GM19025 (cell line): ENCODE measurements around the gene MAML3.
"Not testable (repeated sequence)": the region's sequence is repeated elsewhere in the genome, so short reads cannot be mapped to it uniquely, and the experiment has no call there.

ENCODE experiments used
- ATAC-seq: cut with Tn5 transposase; IDR thresholded peaks from one replicate; pipeline ENCODE4 v1.9.1; 2021; ENCODE audit warnings: mild to moderate bottlenecking, low read depth, moderate library complexity; ENCODE audit not compliant: unreplicated experiment

Gene MAML3

DNA sequence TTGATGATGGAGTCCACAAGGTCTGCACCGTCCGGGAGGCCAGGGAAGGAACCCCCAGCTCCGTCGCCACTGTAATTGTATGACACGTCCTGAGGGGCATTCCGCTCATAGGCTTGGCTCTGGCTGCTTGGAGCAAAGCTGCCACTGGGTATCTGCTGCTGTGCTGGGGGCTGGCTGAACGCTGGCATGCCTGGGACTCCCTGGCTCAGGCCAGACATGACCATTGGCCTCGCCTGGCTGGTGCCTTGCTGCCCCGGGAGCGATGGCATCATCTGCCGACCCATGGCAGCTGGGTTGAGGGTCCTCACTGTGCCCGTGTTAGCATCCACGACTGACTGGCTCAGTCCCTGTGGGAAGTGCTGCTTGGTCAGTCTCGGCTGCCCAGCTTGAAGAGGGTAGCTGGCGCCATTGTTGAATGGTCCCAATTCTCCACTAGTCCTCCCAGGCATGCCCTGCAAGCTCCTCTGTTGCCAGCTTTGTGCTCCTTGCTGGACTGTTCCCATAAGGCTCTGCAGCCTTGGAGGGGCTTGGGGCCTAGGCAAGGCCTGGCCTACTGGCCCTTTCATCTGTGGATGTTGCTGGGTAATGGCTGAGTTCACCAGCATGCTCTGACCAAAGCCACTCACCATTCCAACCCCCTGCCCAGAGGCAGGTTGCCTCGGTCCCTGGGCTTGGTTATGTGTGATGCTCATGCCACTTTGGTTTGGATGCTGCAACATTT is 434.4 kb downstream of the MAML3 start:
- no peak for ATAC-seq

DNA sequence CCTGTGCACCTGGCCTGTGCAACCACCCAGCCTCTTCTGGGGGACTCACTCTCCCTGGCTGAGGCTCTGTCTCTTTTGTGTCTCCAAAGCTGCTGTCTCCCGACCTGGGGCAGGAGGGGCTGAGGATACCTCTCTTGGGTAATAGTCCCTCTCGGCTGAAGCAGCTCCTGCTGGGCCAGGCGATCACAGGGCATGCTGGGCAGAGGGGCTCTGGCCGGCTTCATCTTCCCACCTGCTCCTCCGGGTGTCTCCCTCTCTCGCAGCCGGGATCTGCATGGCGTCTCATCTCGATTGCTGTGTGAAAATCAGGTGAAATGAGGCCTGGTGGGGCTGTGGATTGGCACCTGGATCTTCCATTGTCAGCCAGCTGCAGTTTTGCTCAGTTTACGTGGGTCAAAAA is 435.2 kb downstream of the MAML3 start:
- no peak for ATAC-seq

DNA sequence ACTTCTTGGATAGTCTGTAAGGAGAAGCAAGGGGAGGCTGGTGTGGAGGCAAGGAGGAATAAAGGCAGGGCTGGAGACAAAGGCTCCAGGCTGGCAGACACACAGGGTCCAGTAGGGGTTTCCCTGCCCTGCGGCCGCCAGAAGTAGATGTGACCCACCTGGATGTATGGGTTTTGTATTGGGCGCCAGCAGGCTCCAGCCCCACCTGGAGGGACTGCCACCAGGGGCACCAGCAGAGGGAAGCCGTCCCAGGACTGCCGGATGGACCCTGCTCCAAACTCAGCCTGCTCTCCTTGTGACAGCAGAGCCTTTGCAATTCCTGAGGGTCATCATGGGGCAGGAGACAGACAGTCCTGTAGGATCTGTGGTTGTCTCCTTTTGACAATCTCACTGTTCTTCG is 435.6 kb downstream of the MAML3 start:
- ATAC-seq, result no peak

DNA sequence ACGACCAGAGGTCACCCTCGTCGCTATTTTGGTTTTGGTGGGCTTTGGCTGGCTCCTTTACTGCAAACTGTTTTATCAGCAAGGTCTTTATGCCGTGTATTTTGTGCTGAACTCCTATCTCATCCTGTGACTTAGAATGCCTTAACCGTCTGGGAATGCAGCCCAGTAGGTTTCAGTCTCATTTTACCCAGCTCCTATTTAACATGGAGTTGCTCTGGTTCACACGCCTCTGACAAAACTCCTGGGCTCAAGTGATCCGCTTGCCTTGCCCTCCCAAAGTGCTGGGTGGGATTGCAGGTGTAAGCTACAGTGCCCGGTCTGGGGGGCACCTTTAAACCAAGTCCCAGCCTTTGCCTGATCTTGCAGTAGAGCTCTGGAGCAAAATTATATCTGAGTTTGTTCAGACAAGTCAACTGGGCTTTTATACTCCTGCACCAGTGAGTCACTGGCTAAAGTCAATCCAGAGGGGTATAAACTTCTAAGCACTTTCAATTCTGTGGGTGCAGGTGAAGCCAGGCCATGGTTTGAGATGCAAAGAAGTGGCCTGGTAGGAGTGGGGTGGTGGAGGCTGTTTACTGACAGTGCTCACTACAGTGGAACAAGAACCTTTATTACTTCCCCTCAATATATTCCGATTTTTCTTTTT is 438.1 kb downstream of the MAML3 start:
- no peak for ATAC-seq

- no peak for ATAC-seq
Measured at GRCh38 chr4:139712882-139713281, 441.1 kb downstream of the MAML3 start.

DNA sequence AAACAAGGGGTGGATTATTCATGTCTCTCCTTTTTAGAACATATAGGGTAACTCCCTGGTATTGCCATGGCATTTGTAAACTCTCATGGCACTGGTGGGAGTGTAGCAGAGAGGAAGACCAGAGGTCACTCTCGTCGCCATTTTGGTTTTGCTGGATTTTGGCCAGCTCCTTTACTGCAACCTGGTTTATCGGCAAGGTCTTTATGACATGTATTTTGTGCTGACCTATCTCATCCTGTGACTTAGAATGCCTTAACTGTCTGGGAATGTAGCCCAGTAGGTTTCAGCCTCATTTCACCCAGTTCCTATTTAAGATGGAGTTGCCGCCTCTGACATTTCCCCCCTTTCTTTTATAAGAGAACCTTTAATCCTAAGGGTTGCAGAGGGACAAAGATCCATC is 442.5 kb downstream of the MAML3 start:
- no peak for ATAC-seq

DNA sequence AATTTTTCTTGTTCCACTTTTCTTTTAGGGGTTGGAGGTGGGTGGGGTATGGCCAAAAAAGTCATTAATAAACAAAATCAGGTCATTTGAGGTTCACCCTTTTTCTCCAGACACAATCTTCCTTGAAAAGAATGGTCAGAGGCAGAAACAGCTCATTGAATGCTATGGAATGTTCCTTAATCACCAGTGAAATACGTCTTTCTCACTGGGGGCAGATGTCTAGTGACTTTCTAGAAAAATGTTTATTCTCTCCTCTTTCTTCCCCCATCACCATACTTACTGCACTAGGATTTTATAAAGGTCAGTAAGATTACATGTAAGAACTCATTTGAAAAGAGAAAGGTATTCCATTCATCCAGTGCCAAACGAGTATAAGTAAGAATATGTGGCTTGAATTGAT is 443.9 kb downstream of the MAML3 start:
- ATAC-seq, result no peak

GRCh38 chr4:139709660-139710059 is 444.3 kb downstream of the MAML3 start:
- no peak for ATAC-seq

- no peak for ATAC-seq
Measured at GRCh38 chr4:139704915-139705485, 449.0 kb downstream of the MAML3 start.

GRCh38 chr4:139700568-139700967 is 453.4 kb downstream of the MAML3 start:
- no peak for ATAC-seq

DNA sequence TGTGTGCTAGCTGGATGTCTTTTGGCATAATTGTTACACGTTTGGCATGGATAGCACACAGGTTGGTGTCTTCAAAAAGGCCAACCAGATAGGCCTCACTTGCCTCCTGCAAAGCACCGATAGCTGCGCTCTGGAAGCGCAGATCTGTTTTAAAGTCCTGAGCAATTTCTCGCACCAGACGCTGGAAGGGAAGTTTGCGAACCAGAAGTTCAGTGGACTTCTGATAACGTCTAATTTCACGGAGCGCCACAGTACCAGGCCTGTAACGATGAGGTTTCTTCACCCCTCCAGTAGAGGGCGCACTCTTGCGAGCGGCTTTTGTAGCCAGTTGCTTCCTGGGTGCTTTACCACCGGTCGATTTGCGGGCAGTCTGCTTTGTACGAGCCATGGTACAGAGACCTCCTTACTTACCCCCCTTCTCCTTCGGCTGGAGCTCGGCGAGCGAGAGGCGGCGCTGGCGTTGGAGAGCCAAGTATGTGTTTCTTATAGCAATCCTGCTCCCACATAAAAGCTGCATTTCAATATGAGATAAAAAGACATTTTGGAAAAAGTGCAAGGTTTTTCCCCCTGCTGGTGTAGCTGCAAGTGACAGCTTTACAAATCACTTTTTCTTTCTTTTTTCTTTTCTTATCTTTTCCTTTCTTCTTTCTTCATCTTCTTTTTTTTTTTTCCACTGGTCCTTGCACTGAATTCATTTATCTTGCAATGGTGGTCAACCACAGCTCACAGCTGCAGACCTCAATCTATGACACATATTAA is 455.6 kb downstream of the MAML3 start:
- ATAC-seq, result not testable (repeated sequence)

- ATAC-seq, result no peak
Measured at GRCh38 chr4:139696491-139696890, 457.5 kb downstream of the MAML3 start.

- ATAC-seq, result no peak
Measured at GRCh38 chr4:139694522-139695107, 459.4 kb downstream of the MAML3 start.

DNA sequence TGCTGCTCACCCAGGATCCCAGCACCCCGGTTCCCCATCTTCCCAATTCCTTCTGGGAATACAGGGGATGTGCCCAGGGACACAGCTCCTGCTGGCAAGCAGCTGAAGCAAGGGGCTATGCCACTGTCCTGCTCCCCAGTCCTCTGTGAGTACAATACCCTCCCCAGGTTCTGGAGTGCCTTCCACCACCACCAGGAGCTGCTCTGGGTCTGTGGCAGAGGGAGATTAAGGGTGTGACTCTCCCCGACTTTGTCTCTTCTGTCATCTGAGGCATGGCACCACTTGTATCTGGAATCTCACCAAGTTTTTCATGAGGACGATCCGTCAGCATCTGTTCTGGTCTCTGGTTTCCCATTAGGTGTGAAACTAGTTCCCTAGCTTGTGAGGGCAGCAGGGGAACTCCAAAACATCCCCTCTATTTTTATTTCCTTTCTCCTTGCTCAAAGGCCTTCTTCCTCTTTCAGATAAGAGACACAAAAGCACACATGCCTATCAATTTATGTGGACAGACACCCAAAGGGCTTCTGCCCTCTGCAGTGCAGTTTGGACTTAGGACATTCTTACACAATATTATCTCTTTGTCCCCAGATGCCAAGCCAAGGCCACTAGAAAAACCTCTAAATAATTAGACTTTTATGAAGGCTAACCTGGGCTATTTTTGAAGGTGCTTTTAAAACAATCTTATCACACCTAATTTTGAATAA is 461.5 kb downstream of the MAML3 start:
- ATAC-seq, result no peak

DNA sequence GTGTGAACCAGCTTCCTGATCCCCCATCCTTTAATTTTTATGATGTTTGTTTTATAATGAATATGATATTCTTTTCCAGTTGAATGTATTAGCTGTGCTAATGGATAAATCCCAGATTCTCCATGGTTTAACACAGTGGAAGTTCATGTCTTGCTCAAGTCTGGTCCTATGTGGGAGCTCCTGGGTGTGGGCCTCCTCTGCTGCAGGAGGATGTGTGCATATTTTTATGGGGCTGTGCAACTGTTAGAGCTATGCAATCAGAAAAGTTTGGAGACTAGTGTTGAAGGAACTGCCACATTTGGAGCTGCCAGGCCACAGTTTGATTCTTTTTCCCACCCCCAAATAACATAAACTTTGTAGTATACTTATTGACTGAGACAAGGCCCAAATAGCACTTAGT is 463.6 kb downstream of the MAML3 start:
- ATAC-seq, result no peak

GRCh38 chr4:139689093-139689722 is 464.8 kb downstream of the MAML3 start:
- ATAC-seq, result no peak

DNA sequence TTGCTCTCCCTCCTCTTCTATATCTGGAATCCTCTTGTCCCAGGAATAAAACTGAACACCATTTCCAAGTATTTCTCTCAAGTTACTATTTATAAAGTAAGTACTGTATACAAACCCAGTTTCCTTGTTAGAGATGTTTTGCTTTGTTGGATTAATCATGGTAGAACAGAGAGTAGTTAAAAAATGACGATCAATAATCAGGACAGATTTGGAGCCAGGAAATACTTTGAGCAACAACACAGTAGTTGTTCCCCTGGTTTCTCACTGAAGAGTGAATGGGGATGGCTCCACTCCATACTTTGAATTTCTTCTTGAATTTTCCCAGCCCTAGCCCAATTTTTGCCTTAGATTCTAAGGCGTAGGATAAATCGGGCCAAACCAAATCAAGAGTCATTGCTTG is 467.0 kb downstream of the MAML3 start:
- no peak for ATAC-seq

GRCh38 chr4:139686130-139686529 is 467.9 kb downstream of the MAML3 start:
- ATAC-seq, result no peak

- no peak for ATAC-seq
Measured at GRCh38 chr4:139685180-139685579, 468.8 kb downstream of the MAML3 start.

DNA sequence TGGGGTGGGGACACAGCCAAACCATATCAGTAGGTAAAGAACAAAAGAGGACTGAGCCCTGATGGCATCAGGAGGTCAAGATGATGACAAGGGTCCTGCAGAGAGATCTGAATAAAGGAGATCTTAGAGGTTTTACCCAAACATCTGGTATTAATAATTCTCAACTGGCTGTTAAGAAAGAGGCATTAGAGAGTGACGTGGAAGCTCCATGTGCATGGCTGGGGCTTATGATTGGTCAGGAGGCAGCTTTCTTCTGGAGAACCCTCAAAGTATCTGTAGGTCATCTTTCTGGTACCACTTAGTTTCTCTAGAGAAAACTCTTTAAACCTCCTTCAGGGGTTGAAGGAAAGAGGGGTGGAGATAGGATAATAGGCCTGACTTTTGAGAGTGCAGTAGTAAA is 469.6 kb downstream of the MAML3 start:
- ATAC-seq, result no peak
